GM23338 (cell line): Measurements from ENCODE around the gene STAT4.

Experiments
- CREB1 ChIP-seq: fragments of 250-450 bp; sonication (Bioruptor Pico); IDR thresholded peaks from 2 replicates; pipeline ENCODE4 v1.5.0; 2020; ENCODE audit warnings: low read depth, mild to moderate bottlenecking, moderate library complexity
- CTCF ChIP-seq, 2 experiments: fragments of 200-600 bp in 1 of 2; sonication (generic) in 1 of 2; conservative IDR thresholded peaks; 2 replicates each; pipeline versions ENCODE4 v1.5.1 to v1.6.1; 2016 to 2017; ENCODE audit warnings: antibody characterized with exemption in 2 of 2, low read depth in 2 of 2, mild to moderate bottlenecking in 2 of 2, moderate library complexity in 1 of 2
- EZH2 ChIP-seq: fragments of 200-600 bp; sonication (generic); IDR thresholded peaks from one replicate; pipeline ENCODE4 v1.8.0; 2017; ENCODE audit warnings: antibody characterized with exemption, mild to moderate bottlenecking, low read depth; ENCODE audit not compliant: unreplicated experiment
- EZH2phosphoT487 ChIP-seq: fragments of 200-600 bp; sonication (generic); IDR thresholded peaks from one replicate; pipeline ENCODE4 v1.8.1; 2018; ENCODE audit warnings: antibody characterized with exemption; ENCODE audit not compliant: unreplicated experiment
- JUNB ChIP-seq: IDR thresholded peaks from one replicate; pipeline ENCODE4 v1.6.1; 2016; ENCODE audit warnings: antibody characterized with exemption; ENCODE audit not compliant: unreplicated experiment
- POLR2AphosphoS5 ChIP-seq: IDR thresholded peaks from 2 replicates; pipeline ENCODE4 v1.6.1; 2016; ENCODE audit warnings: antibody characterized with exemption, low read depth
- REST ChIP-seq: IDR thresholded peaks from one replicate; pipeline ENCODE4 v1.6.1; 2018; ENCODE audit warnings: antibody characterized with exemption; ENCODE audit not compliant: unreplicated experiment
- ZNF114 ChIP-seq: fragments of 250-450 bp; sonication (Bioruptor Pico); IDR thresholded peaks from 2 replicates; pipeline ENCODE4 v1.5.0; 2020; ENCODE audit warnings: mild to moderate bottlenecking, moderate library complexity
- ZNF331 ChIP-seq: fragments of 250-450 bp; sonication (Bioruptor Pico); IDR thresholded peaks from 2 replicates; pipeline ENCODE4 v1.5.0; 2020; ENCODE audit warnings: low read depth, mild to moderate bottlenecking, moderate library complexity

GRCh38 chr2:191158747-191159146 is 8.0 kb upstream of the STAT4 start:
- TF ChIP-seq POLR2AphosphoS5 (no peak), CTCF (conservative IDR thresholded peaks at IDR 0.05; ENCODE audit: low read depth in 2 of 2) (no peak), REST (no peak), EZH2 (no peak), EZH2phosphoT487 (no peak), CREB1 (CRISPR knock-in tag) (no peak), ZNF114 (CRISPR knock-in tag) (no peak), ZNF331 (CRISPR knock-in tag) (no peak), JUNB (no peak)
